ENCODE results near the gene CA10.

DNA sequence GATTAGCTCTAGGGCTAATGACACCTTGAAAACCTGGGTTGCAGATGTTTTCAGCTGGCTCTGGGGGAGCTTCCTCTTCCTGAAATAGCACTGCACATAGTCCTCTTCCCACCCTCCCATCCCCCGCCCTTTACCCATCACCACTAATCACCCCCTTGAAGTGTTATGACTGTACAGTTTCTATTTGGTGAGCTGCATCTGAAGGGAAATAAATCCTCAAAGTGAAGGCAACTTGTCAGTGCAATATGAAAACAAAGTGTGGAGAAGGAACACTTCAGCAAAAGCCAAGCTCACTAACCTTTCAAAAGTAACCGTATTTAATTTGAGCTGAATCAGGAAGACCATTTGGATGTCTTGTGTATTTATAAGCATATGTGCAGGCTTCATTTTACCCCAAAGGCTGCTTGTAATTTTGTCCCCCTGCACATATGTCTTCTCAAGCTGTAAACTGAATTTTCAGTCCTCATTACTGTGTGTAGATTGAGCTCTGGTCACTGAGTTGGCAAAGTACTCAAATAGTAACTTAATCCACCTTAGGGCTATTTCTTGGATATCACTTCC, 44.1 kb upstream of the CA10 start:
- TF ChIP-seq, protein P1, sequence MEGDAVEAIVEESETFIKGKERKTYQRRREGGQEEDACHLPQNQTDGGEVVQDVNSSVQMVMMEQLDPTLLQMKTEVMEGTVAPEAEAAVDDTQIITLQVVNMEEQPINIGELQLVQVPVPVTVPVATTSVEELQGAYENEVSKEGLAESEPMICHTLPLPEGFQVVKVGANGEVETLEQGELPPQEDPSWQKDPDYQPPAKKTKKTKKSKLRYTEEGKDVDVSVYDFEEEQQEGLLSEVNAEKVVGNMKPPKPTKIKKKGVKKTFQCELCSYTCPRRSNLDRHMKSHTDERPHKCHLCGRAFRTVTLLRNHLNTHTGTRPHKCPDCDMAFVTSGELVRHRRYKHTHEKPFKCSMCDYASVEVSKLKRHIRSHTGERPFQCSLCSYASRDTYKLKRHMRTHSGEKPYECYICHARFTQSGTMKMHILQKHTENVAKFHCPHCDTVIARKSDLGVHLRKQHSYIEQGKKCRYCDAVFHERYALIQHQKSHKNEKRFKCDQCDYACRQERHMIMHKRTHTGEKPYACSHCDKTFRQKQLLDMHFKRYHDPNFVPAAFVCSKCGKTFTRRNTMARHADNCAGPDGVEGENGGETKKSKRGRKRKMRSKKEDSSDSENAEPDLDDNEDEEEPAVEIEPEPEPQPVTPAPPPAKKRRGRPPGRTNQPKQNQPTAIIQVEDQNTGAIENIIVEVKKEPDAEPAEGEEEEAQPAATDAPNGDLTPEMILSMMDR (IDR thresholded peaks at IDR 0.05; ENCODE audit: insufficient read depth, low read length, poor library complexity, severe bottlenecking): no peak
- no peak for TF ChIP-seq EZH2phosphoT487 (conservative IDR thresholded peaks at IDR 0.05; ENCODE audit: low read length)

Data from SU-DHL-6 (cell line).